DND-41 (cell line): ENCODE data around the gene MTX1.
A peak's percentile ranks its signal among the peaks of the same experiment; 100 is the strongest.
"Not testable (repeated sequence)": the region's sequence is repeated elsewhere in the genome, so short reads cannot be mapped to it uniquely, and the experiment has no call there.

Experiments
- ATAC-seq: fragments of 200-7000 bp; cut with Tn5 transposase; 3 replicates; pipeline ENCODE4 v1.9.1; 2021; ENCODE audit warnings: low read depth; ENCODE audit not compliant: insufficient read depth
- DNase-seq: peaks from one replicate; pipeline ENCODE4 v3.0.0-alpha.2; 2020
- H2AFZ ChIP-seq: 2 replicates; pipeline ENCODE4 v1.6.0; 2012; ENCODE audit warnings: low read depth, low read length
- H3K27ac ChIP-seq: 2 replicates; pipeline ENCODE4 v1.5.1; 2012; ENCODE audit warnings: low read length, inconsistent platforms
- H3K27me3 ChIP-seq: fragments of 200-600 bp; sonication (generic); 2 replicates; pipeline ENCODE4 v1.6.0; 2012; ENCODE audit warnings: low read length, mild to moderate bottlenecking, inconsistent platforms; ENCODE audit not compliant: insufficient read depth, poor library complexity
- H3K36me3 ChIP-seq: 2 replicates; pipeline ENCODE4 v1.5.1; 2012; ENCODE audit warnings: low read length, inconsistent platforms; ENCODE audit not compliant: insufficient read depth
- H3K4me1 ChIP-seq: 2 replicates; pipeline ENCODE4 v1.5.1; 2012; ENCODE audit warnings: mild to moderate bottlenecking, low read length; ENCODE audit not compliant: insufficient read depth
- H3K4me2 ChIP-seq: 2 replicates; pipeline ENCODE4 v1.6.0; 2012; ENCODE audit warnings: mild to moderate bottlenecking, moderate library complexity, low read length, inconsistent platforms; ENCODE audit not compliant: insufficient read depth
- H3K4me3 ChIP-seq, 2 experiments: fragments of 200-600 bp in 1 of 2; shearing (Covaris generic) in 1 of 2; 2 replicates each; pipeline ENCODE4 v1.5.1; 2012 to 2016; ENCODE audit warnings: inconsistent platforms in 2 of 2, low read length in 2 of 2, mild to moderate bottlenecking in 2 of 2, low read depth in 1 of 2, moderate library complexity in 1 of 2
- H3K79me2 ChIP-seq: 2 replicates; pipeline ENCODE4 v1.6.0; 2012; ENCODE audit warnings: low read length, inconsistent platforms; ENCODE audit not compliant: insufficient read depth
- H3K9ac ChIP-seq: 2 replicates; pipeline ENCODE4 v1.6.0; 2012; ENCODE audit warnings: low read depth, mild to moderate bottlenecking, inconsistent platforms, low read length, moderate library complexity
- H3K9me3 ChIP-seq: 2 replicates; pipeline ENCODE4 v1.5.1; 2012; ENCODE audit warnings: low read length, moderate library complexity, mild to moderate bottlenecking, inconsistent platforms; ENCODE audit not compliant: insufficient read depth, severe bottlenecking
- H4K20me1 ChIP-seq: 2 replicates; pipeline ENCODE4 v1.6.0; 2012; ENCODE audit warnings: low read length; ENCODE audit not compliant: insufficient read depth
- CTCF ChIP-seq: IDR thresholded peaks from 2 replicates; pipeline ENCODE4 v1.5.1; 2012; ENCODE audit warnings: borderline replicate concordance, low read length, moderate library complexity, mild to moderate bottlenecking; ENCODE audit not compliant: poor library complexity, severe bottlenecking; ENCODE audit errors: extremely low read depth
- EZH2 ChIP-seq: IDR thresholded peaks from 3 replicates; pipeline ENCODE4 v1.6.1; 2012; ENCODE audit warnings: borderline replicate concordance, low read depth, mild to moderate bottlenecking, moderate library complexity, low read length, inconsistent platforms; ENCODE audit not compliant: severe bottlenecking

Gene MTX1

GRCh38 chr1:155208541-155209311 lies at the start of gene MTX1:
TSS of gene MTX1 (plus strand) at chr1:155208695. CDS start at chr1:155208805, 110 bp downstream.
- H3K27ac ChIP-seq = peak within 1 kb of the TSS; percentile 81
- TF ChIP-seq CTCF (peak; percentile 0), EZH2 (no peak)
- no peaks in the 10 kb centered on the region for H4K20me1 ChIP-seq
- H3K4me1 ChIP-seq = peaks cover 33% of the 10 kb centered on the region
- no peaks in the 10 kb centered on the region for H3K9me3 ChIP-seq
- peak within 1 kb of the TSS; percentile 86 for H3K4me2 ChIP-seq
- peaks cover 10% of the 10 kb centered on the region for H3K36me3 ChIP-seq
- H3K27me3 ChIP-seq = no peaks in the 10 kb centered on the region
- ATAC-seq (peak; percentile 91), DNase-seq (peak; percentile 91)
- H3K9ac ChIP-seq = peak within 1 kb of the TSS; percentile 75
- peaks cover 17% of the 10 kb centered on the region for H3K79me2 ChIP-seq
- H2AFZ ChIP-seq = peak within 1 kb of the TSS; percentile 92
- peak within 1 kb of the TSS; percentile 77 to 88 for H3K4me3 ChIP-seq

- H3K27ac ChIP-seq = no peak overlapping the region
- ATAC-seq = no peak
- H2AFZ ChIP-seq = no peak overlapping the region
- no peak overlapping the region for H3K9ac ChIP-seq
- H3K4me2 ChIP-seq = no peak overlapping the region
- TF ChIP-seq EZH2 (no peak), CTCF (no peak)
- no peaks in the 10 kb centered on the region for H3K9me3 ChIP-seq
- no peaks in the 10 kb centered on the region for H4K20me1 ChIP-seq
- H3K79me2 ChIP-seq = no peaks in the 10 kb centered on the region
- H3K27me3 ChIP-seq = peaks cover 3% of the 10 kb centered on the region
- no peaks in the 10 kb centered on the region for H3K36me3 ChIP-seq
- DNase-seq = no peak
- no peaks in the 10 kb centered on the region for H3K4me1 ChIP-seq
- H3K4me3 ChIP-seq = no peak overlapping the region
These were observed 49.5 kb upstream of the MTX1 start for GRCh38 chr1:155158991-155159390.

GRCh38 chr1:155160128-155160527 lies 48.4 kb upstream of the MTX1 start:
- no peaks in the 10 kb centered on the region for H4K20me1 ChIP-seq
- H3K4me2 ChIP-seq = no peak overlapping the region
- ATAC-seq (no peak), DNase-seq (no peak)
- no peaks in the 10 kb centered on the region for H3K9me3 ChIP-seq
- H3K27ac ChIP-seq = no peak overlapping the region
- no peak overlapping the region for H3K4me3 ChIP-seq
- no peak for TF ChIP-seq CTCF
- TF ChIP-seq EZH2 = no peak
- no peaks in the 10 kb centered on the region for H3K4me1 ChIP-seq
- no peaks in the 10 kb centered on the region for H3K79me2 ChIP-seq
- H3K9ac ChIP-seq = no peak overlapping the region
- peaks cover 3% of the 10 kb centered on the region for H3K27me3 ChIP-seq
- no peak overlapping the region for H2AFZ ChIP-seq
- H3K36me3 ChIP-seq = no peaks in the 10 kb centered on the region

- not testable (repeated sequence) for H3K4me1 ChIP-seq, H3K27me3 ChIP-seq, ATAC-seq, H2AFZ ChIP-seq, DNase-seq, H3K9ac ChIP-seq, H3K9me3 ChIP-seq, H3K4me3 ChIP-seq, H4K20me1 ChIP-seq, H3K79me2 ChIP-seq, H3K27ac ChIP-seq, H3K36me3 ChIP-seq, H3K4me2 ChIP-seq
These were observed 45.9 kb upstream of the MTX1 start for GRCh38 chr1:155162631-155163030.

- H3K79me2 ChIP-seq, H3K9ac ChIP-seq, H3K9me3 ChIP-seq, DNase-seq, H4K20me1 ChIP-seq, H3K36me3 ChIP-seq, H3K27me3 ChIP-seq, H2AFZ ChIP-seq, H3K27ac ChIP-seq, H3K4me3 ChIP-seq, H3K4me2 ChIP-seq, ATAC-seq: not testable (repeated sequence)
- H3K4me1 ChIP-seq = peaks cover 14% of the 10 kb centered on the region
These were observed 44.7 kb upstream of the MTX1 start for GRCh38 chr1:155163785-155164184.

- H2AFZ ChIP-seq, ATAC-seq, H3K27me3 ChIP-seq, H4K20me1 ChIP-seq, DNase-seq, H3K9me3 ChIP-seq, H3K4me3 ChIP-seq, H3K9ac ChIP-seq, H3K4me2 ChIP-seq, H3K79me2 ChIP-seq, H3K27ac ChIP-seq: not testable (repeated sequence)
- peaks cover 14% of the 10 kb centered on the region for H3K4me1 ChIP-seq
- peaks cover 11% of the 10 kb centered on the region for H3K36me3 ChIP-seq
These were observed 43.9 kb upstream of the MTX1 start for GRCh38 chr1:155164625-155165024.
